Ishikawa (cell line): ENCODE results near the gene PLAC8L1.

Experiments
- CEBPB ChIP-seq: IDR thresholded peaks from 2 replicates; pipeline ENCODE4 v1.6.1; 2012
- CREB1 ChIP-seq: IDR thresholded peaks from 2 replicates; pipeline ENCODE4 v1.6.1; 2012; ENCODE audit warnings: low read depth
- EGR1 ChIP-seq: IDR thresholded peaks from 2 replicates; pipeline ENCODE4 v1.6.1; 2012
- EP300 ChIP-seq: IDR thresholded peaks from 2 replicates; pipeline ENCODE4 v1.6.1; 2012; ENCODE audit warnings: borderline replicate concordance
- FOXM1 ChIP-seq: IDR thresholded peaks from 2 replicates; pipeline ENCODE4 v1.6.1; 2012; ENCODE audit warnings: low read depth, borderline replicate concordance
- MAX ChIP-seq: IDR thresholded peaks from 2 replicates; pipeline ENCODE4 v1.6.1; 2012
- NFIC ChIP-seq: IDR thresholded peaks from 2 replicates; pipeline ENCODE4 v1.6.1; 2012
- RAD21 ChIP-seq: IDR thresholded peaks from 2 replicates; pipeline ENCODE4 v1.6.1; 2012; ENCODE audit warnings: low read depth
- REST ChIP-seq: IDR thresholded peaks from 2 replicates; pipeline ENCODE4 v1.6.1; 2012; ENCODE audit warnings: low read depth, mild to moderate bottlenecking
- TAF1 ChIP-seq: IDR thresholded peaks from 2 replicates; pipeline ENCODE4 v1.6.1; 2012; ENCODE audit warnings: low read depth, mild to moderate bottlenecking
- TCF12 ChIP-seq: IDR thresholded peaks from 2 replicates; pipeline ENCODE4 v1.6.1; 2012; ENCODE audit warnings: low read depth
- TEAD4 ChIP-seq: IDR thresholded peaks from 2 replicates; pipeline ENCODE4 v1.6.1; 2012
- YY1 ChIP-seq: IDR thresholded peaks from 2 replicates; pipeline ENCODE4 v1.6.1; 2012; ENCODE audit warnings: low read depth
- ZBTB7A ChIP-seq: IDR thresholded peaks from 2 replicates; pipeline ENCODE4 v1.6.1; 2012; ENCODE audit warnings: low read depth
- TF ChIP-seq, protein P1 (sequence below): IDR thresholded peaks from 2 replicates; pipeline ENCODE4 v1.6.1; 2012

The PLAC8L1 gene

DNA sequence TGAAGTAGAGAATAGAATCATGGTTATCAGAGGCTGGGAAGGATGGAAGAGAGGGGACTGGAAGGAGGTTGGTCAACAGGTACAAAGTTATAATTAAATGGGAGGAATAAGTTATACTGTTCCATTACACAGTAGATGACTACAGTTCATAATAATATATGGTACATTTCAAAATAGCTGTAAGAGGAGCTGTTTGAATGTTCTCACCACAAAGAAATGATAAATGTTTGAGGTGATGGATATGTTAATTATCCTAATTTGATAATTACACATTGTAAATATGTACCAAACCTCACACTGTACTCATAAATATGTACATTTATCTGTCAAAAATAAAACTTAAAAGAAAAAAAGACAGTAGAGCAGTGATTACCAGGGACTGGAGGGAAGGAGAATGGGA is 12.9 kb upstream of the PLAC8L1 start:
- no peak for TF ChIP-seq CREB1

GRCh38 chr5:146116361-146116760 is 11.0 kb upstream of the PLAC8L1 start:
- TF ChIP-seq EP300 (no peak), TCF12 (no peak), TAF1 (no peak), FOXM1 (no peak), CREB1 (no peak), REST (no peak), ZBTB7A (no peak), TEAD4 (no peak), NFIC (no peak), RAD21 (no peak), YY1 (no peak), EGR1 (no peak), CEBPB (no peak), MAX (no peak)
- TF ChIP-seq, protein P1, sequence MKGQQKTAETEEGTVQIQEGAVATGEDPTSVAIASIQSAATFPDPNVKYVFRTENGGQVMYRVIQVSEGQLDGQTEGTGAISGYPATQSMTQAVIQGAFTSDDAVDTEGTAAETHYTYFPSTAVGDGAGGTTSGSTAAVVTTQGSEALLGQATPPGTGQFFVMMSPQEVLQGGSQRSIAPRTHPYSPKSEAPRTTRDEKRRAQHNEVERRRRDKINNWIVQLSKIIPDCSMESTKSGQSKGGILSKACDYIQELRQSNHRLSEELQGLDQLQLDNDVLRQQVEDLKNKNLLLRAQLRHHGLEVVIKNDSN: no peak

GRCh38 chr5:146112476-146112875 is 7.1 kb upstream of the PLAC8L1 start:
- TF ChIP-seq EGR1 (no peak), FOXM1 (no peak)

DNA sequence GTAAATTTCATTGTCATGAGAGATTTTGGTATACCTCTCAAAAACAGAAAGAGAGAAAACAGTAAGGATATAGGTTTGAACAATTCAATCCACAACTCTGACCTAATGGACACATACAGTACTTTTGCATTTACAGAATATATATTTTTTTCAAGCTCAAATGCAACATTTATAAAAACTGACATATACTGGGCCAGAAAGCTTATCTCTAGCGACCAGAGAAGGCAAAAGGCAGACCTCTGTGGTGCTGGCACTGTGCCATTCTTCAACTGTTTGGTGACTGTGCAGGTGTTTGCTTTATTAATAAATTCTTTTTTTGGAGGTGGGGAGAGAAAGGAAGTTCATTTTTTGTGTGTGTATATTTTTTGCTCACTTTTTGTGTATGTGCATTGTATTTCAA is 6.0 kb upstream of the PLAC8L1 start:
- no peak for TF ChIP-seq TCF12
- TF ChIP-seq, protein P1: no peak
- no peak for TF ChIP-seq YY1
- TF ChIP-seq RAD21: no peak
- TF ChIP-seq NFIC: no peak
- no peak for TF ChIP-seq ZBTB7A
- no peak for TF ChIP-seq REST
- TF ChIP-seq EGR1: no peak
- TF ChIP-seq CREB1: no peak
- TF ChIP-seq EP300: no peak
- TF ChIP-seq TAF1: no peak
- TF ChIP-seq MAX: no peak
- TF ChIP-seq TEAD4: no peak
- TF ChIP-seq FOXM1: no peak
- no peak for TF ChIP-seq CEBPB

- TF ChIP-seq CEBPB (no peak), YY1 (no peak), EP300 (no peak), MAX (no peak), NFIC (no peak), TEAD4 (no peak), TCF12 (no peak), CREB1 (no peak), REST (no peak), FOXM1 (no peak), ZBTB7A (no peak), TAF1 (no peak), RAD21 (no peak), EGR1 (no peak)
- TF ChIP-seq, protein P1: no peak
Measured at GRCh38 chr5:146109379-146109778, 4.0 kb upstream of the PLAC8L1 start.
